Upper lobe of left lung (tissue), 6 donors: ENCODE results near the gene PARK7. TPM values are rescaled to one million over a fixed set of nuclear protein-coding genes. Genes with fewer than 3 reads are reported as not detected.

Experiments
- ATAC-seq, 2 donors: fragments of 200-7000 bp; cut with Tn5 transposase; one replicate each; pipeline ENCODE4 v1.9.1; 2022; ENCODE audit warnings: mild to moderate bottlenecking in 2 of 2, moderate library complexity in 2 of 2; ENCODE audit not compliant: low FRiP score in 2 of 2
- DNase-seq, 2 donors: peaks; one replicate each; pipeline ENCODE4 v3.0.0-alpha.2; 2019 to 2020
- H3K27ac ChIP-seq, 4 donors: fragments of 200-600 bp; sonication (generic); one replicate each; pipeline ENCODE4 v1.5.1; 2016 to 2019
- H3K27me3 ChIP-seq, 4 donors: fragments of 200-600 bp; sonication (generic); one replicate each; pipeline ENCODE4 v1.5.1; 2017 to 2019
- H3K36me3 ChIP-seq, 4 donors: fragments of 200-600 bp; sonication (generic); one replicate each; pipeline ENCODE4 v1.5.1; 2016 to 2019
- H3K4me1 ChIP-seq, 4 donors: fragments of 200-600 bp; sonication (generic); one replicate each; pipeline ENCODE4 v1.5.1; 2018 to 2019
- H3K4me3 ChIP-seq, 4 donors: fragments of 200-600 bp; sonication (generic); one replicate each; pipeline ENCODE4 v1.5.1; 2017 to 2019; ENCODE audit warnings: mild to moderate bottlenecking in 2 of 4, moderate library complexity in 1 of 4
- H3K9me3 ChIP-seq, 4 donors: fragments of 200-600 bp; sonication (generic); one replicate each; pipeline ENCODE4 v1.5.1; 2018 to 2019
- CTCF ChIP-seq, 6 experiments: fragments of 450-650 bp in 4 of 6; fragments of 200-600 bp in 2 of 6; sonication (generic) in 2 of 6; IDR thresholded peaks; one replicate each; pipeline ENCODE4 v1.5.1; 2016 to 2019; ENCODE audit warnings: antibody characterized with exemption in 6 of 6
- EP300 ChIP-seq, 4 donors: sonication (generic); formaldehyde crosslinking; IDR thresholded peaks; one replicate each; pipeline ENCODE4 v1.5.1; 2017; ENCODE audit warnings: antibody characterized with exemption in 4 of 4, control low read depth in 2 of 4
- POLR2A ChIP-seq, 4 donors: fragments of 450-650 bp; IDR thresholded peaks; one replicate each; pipeline ENCODE4 v1.5.1; 2016 to 2017; ENCODE audit warnings: antibody characterized with exemption in 4 of 4, mild to moderate bottlenecking in 2 of 4
- POLR2AphosphoS5 ChIP-seq, 2 donors: sonication (generic); formaldehyde crosslinking; IDR thresholded peaks; one replicate each; pipeline ENCODE4 v1.5.1; 2017; ENCODE audit warnings: antibody characterized with exemption in 2 of 2
- WGBS, 2 donors: methylation state at CpG; one replicate each; pipeline ENCODE4 v1.1.5; 2017 to 2018; 5-methylcytosine and 5-hydroxymethylcytosine counted together
- total RNA-seq, 6 donors: library from RNA; depleted of rRNA in 4 of 6; stranded (reverse); fragments of >200 nt in 4 of 6; gene quantifications; one replicate each; pipeline versions ENCODE4 v1.1.0 to v1.2.1, GENCODE V29; 2016 to 2021
- donor health status: DM: no; HTN: no; CAD: no; lungs with moderate emphysema.
- donor health status: DM: no; HTN: yes; CAD: no; lungs with severe emphysema.

PARK7 gene
- total RNA-seq, 6 donors from 2014 or later: 52.4 to 217 (median 130) TPM

- no peaks in the 10 kb centered on the region for H3K27me3 ChIP-seq
- H3K9me3 ChIP-seq: no peaks in the 10 kb centered on the region
- DNase-seq: no peak
- H3K36me3 ChIP-seq: peaks cover 14 to 64% (median 27%) of the 10 kb centered on the region in 4 donors
- WGBS, 2 donors: 86 to 93% methylated on average over 4 of the region's 4 CpGs
- no peak overlapping the region for H3K4me3 ChIP-seq
- H3K27ac ChIP-seq: no peak overlapping the region
- peak in 1 of 2 donors; percentile 39 for ATAC-seq
- TF ChIP-seq CTCF (IDR thresholded peaks at IDR 0.05) (no peak), EP300 (IDR thresholded peaks at IDR 0.05) (no peak), POLR2AphosphoS5 (IDR thresholded peaks at IDR 0.05) (no peak)
- H3K4me1 ChIP-seq: peaks cover 19 to 36% (median 27%) of the 10 kb centered on the region in 4 donors
Measured at GRCh38 chr1:8011016-8011415, 49.5 kb downstream of the PARK7 start.

- DNase-seq (no peak), ATAC-seq (no peak)
- H3K36me3 ChIP-seq: peaks cover 14 to 64% (median 27%) of the 10 kb centered on the region in 4 donors
- no peaks in the 10 kb centered on the region for H3K27me3 ChIP-seq
- peak overlapping the region in 1 of 4 donors; percentile 15 for H3K27ac ChIP-seq
- TF ChIP-seq POLR2A (IDR thresholded peaks at IDR 0.05) (no peak), EP300 (IDR thresholded peaks at IDR 0.05) (no peak), CTCF (IDR thresholded peaks at IDR 0.05) (no peak), POLR2AphosphoS5 (IDR thresholded peaks at IDR 0.05) (no peak)
- H3K4me1 ChIP-seq: peaks cover 12 to 37% (median 28%) of the 10 kb centered on the region in 4 donors
- H3K9me3 ChIP-seq: no peaks in the 10 kb centered on the region
- 72 to 80% methylated on average over 7 of the region's 7 CpGs for WGBS, 2 donors
- H3K4me3 ChIP-seq: no peak overlapping the region
Measured at GRCh38 chr1:8011923-8012858, 50.7 kb downstream of the PARK7 start.

GRCh38 chr1:8012955-8013354 is 51.4 kb downstream of the PARK7 start:
- Histone ChIP-seq H3K27ac (no peak overlapping the region), H3K27me3 (no peaks in the 10 kb centered on the region), H3K4me1 (peaks cover 17 to 42% (median 35%) of the 10 kb centered on the region in 4 donors), H3K4me3 (no peak overlapping the region), H3K36me3 (peaks cover 14 to 64% (median 27%) of the 10 kb centered on the region in 4 donors), H3K9me3 (no peaks in the 10 kb centered on the region)
- DNase-seq (no peak), ATAC-seq (no peak)
- TF ChIP-seq EP300 (IDR thresholded peaks at IDR 0.05) (no peak), POLR2A (IDR thresholded peaks at IDR 0.05) (no peak), CTCF (IDR thresholded peaks at IDR 0.05) (no peak), POLR2AphosphoS5 (IDR thresholded peaks at IDR 0.05) (no peak)
- WGBS, 2 donors: 94 to 97% methylated on average over 4 of the region's 4 CpGs

GRCh38 chr1:8013399-8013798 is 51.9 kb downstream of the PARK7 start:
- H3K4me3 ChIP-seq: no peak overlapping the region
- WGBS, 2 donors: 93 to 95% methylated on average over 11 of the region's 11 CpGs
- no peak overlapping the region for H3K27ac ChIP-seq
- no peak for TF ChIP-seq POLR2A (IDR thresholded peaks at IDR 0.05)
- TF ChIP-seq CTCF (IDR thresholded peaks at IDR 0.05): no peak
- TF ChIP-seq POLR2AphosphoS5 (IDR thresholded peaks at IDR 0.05): no peak
- no peak for TF ChIP-seq EP300 (IDR thresholded peaks at IDR 0.05)
- DNase-seq (no peak), ATAC-seq (no peak)
- H3K4me1 ChIP-seq: peaks cover 21 to 45% (median 40%) of the 10 kb centered on the region in 4 donors
- peaks cover 14 to 63% (median 27%) of the 10 kb centered on the region in 4 donors for H3K36me3 ChIP-seq
- no peaks in the 10 kb centered on the region for H3K9me3 ChIP-seq
- H3K27me3 ChIP-seq: no peaks in the 10 kb centered on the region
